Omental fat pad (tissue), 4 donors: ENCODE data around the gene PCA3. TPM values are rescaled to one million over a fixed set of nuclear protein-coding genes. Genes with fewer than 3 reads are reported as not detected.

Experiments
- ATAC-seq: fragments of 150-250 bp; one replicate; pipeline ENCODE4 v1.9.1; 2016; ENCODE audit warnings: mild to moderate bottlenecking, moderate library complexity; ENCODE audit not compliant: low FRiP score
- DNase-seq: peaks from one replicate; pipeline ENCODE4 v3.0.0-alpha.2; 2019; ENCODE audit warnings: low spot score
- total RNA-seq, 4 donors: library from RNA; depleted of rRNA; stranded (reverse); fragments of >200 nt; gene quantifications; one replicate each; pipeline ENCODE4 v1.1.0, GENCODE V29; 2016
- TF ChIP-seq, protein P1 (sequence below), 3 donors: fragments of 450-650 bp; IDR thresholded peaks; one replicate each; pipeline ENCODE4 v1.5.1; 2016 to 2017; ENCODE audit warnings: antibody characterized with exemption in 3 of 3, mild to moderate bottlenecking in 3 of 3, moderate library complexity in 2 of 3

PCA3 gene
- total RNA-seq, 4 donors from 2014 or later = 0.84 TPM; not detected in 3

DNA sequence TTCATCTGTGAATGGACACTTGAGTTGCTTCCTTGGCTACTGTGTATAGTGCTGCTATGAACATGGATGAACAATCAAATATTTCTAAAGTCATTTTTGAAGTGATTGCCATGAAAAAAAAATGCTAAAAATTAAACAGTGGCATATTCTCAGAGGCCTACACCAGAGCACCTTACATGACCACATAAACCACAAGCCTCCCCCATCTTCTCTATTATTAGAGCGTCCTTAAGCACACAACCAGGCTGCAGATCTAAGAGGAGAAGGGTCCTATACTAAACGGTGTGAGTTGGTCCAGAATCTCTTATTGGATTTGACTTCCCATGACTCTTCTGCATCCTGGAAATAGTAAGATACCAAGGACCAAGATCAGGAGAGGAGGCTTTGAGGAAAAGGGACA lies 34.3 kb downstream of the PCA3 start:
- TF ChIP-seq, protein P1, sequence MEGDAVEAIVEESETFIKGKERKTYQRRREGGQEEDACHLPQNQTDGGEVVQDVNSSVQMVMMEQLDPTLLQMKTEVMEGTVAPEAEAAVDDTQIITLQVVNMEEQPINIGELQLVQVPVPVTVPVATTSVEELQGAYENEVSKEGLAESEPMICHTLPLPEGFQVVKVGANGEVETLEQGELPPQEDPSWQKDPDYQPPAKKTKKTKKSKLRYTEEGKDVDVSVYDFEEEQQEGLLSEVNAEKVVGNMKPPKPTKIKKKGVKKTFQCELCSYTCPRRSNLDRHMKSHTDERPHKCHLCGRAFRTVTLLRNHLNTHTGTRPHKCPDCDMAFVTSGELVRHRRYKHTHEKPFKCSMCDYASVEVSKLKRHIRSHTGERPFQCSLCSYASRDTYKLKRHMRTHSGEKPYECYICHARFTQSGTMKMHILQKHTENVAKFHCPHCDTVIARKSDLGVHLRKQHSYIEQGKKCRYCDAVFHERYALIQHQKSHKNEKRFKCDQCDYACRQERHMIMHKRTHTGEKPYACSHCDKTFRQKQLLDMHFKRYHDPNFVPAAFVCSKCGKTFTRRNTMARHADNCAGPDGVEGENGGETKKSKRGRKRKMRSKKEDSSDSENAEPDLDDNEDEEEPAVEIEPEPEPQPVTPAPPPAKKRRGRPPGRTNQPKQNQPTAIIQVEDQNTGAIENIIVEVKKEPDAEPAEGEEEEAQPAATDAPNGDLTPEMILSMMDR (IDR thresholded peaks at IDR 0.05) = no peak
- DNase-seq = no peak
- ATAC-seq = no peak

DNA sequence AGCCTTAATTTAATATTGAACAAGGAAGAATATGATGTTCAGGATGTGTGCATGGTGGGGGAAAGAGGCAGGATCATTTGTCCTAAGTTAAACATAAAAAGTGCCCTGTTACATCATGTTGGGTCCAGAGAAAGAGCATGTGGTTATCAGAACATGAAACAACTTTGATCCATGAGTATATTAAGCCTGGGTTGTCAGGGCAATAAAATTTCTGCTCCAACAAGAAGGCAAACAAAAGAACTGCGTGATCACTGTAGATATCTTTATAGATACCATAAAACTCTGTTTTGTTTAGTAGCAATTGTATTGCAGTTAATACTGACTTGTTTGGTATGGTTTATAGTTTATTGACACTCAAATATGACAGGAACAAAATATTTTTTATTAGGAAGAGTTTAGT lies 35.2 kb downstream of the PCA3 start:
- DNase-seq (no peak), ATAC-seq (no peak)
- TF ChIP-seq, protein P1 (IDR thresholded peaks at IDR 0.05) = no peak

DNA sequence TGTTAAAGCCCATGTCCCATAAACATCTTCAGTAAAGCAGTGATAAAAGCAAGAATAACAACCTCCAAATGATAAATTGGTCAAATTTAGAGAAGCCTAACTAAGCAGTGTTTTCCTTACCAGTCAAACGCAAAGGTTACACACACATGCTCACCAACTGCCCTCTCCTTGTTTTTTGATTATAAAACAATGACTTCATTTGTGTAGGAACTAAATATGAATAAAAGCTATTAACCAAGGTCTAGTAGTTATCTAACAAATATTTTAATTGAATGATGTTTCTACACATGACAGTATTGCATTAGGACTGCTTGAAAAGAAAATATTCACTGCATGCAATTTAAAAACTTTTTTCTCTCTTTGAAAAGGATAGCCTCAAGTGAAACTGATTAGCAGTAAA lies 36.7 kb downstream of the PCA3 start:
- TF ChIP-seq, protein P1 (IDR thresholded peaks at IDR 0.05) = no peak

DNA sequence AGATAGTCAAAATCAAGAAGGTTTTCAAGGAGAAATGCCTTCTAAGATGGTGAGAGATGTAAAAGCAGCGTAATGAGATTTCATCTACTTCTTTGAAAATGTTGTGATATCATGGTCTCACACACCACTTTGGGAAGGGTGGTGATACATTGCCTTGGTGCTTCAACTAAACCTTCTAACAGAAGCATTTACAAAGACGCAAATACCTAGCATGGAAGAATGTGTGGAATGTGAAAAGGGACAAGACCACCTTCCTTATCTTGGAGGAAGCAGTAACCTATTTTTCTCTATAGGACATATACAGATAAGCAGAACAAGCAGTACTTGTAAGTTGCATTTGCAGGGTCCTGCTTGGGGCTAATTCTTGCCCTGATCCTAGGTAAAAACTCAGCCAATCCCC lies 38.8 kb downstream of the PCA3 start:
- DNase-seq (no peak), ATAC-seq (no peak)
- TF ChIP-seq, protein P1 (IDR thresholded peaks at IDR 0.05) = no peak

More for the DNA sequence above, 36.7 kb downstream of the PCA3 start:
- no peak for DNase-seq
- ATAC-seq = no peak

DNA sequence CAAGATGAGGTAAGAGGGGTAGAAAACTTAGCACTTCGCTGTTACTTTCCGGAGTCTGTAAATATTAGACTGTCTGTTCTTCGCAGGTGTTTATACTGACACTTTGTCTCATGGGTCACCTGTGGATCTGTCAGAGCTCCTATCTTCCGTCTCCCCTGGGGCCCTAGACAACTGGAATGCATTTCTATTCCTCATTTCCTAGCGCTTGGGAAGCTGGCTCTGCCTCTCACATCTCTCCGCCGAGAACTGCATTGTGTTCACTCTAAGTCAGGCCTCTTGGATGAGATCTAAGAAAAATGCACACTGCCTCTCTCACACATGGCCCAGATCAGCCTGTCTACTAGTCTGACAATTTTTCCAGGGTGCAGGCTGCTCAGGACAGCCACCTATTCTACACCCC lies 39.5 kb downstream of the PCA3 start:
- TF ChIP-seq, protein P1 (IDR thresholded peaks at IDR 0.05) = no peak
- ATAC-seq (no peak), DNase-seq (no peak)

DNA sequence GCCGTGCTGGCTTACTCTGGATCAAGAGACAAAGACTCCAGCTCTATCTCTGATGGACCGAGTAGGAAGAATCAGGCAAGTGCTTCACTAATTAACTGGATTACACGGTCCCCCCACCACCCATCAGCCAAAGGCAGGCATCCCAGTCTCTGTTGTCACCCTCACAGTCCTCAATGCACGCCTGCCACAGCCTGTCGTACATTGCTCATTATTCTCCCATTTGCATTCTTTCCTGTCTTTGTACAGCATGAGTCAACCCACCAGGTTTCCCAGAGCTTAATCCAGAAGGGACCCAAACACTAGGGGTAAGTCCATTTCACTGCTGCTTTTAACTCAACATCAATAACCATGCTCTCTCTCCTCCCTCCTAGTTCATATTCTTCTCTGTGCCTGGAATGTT lies 44.4 kb downstream of the PCA3 start:
- TF ChIP-seq, protein P1 (IDR thresholded peaks at IDR 0.05) = no peak
- no peak for DNase-seq
- no peak for ATAC-seq

DNA sequence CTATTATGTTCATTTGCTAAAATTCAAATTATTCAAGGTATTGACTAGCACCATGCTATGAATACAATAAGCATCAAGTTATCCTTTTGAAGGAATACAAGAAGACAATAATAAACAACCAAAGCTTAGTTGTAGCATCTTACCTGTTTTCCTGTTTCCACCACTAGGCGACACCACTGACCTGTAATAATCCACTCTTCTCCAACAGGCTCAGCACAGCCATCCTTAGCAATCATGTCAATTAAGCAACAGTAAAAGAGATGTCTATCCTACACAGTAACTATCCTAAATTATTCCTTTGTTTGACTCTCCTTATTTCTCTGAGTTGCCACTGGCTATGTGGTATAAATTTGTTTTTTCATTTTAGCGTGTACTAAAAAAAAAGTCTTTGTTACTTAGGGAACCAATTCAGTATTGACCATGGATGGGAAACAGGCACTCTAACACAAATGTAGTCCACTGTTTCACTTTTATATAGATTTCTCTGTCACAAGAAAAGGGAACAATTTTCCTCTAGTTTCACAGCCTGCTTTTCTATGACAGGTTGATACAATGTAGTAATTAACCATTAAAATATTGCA lies 46.2 kb downstream of the PCA3 start:
- ATAC-seq (peak; percentile 75), DNase-seq (peak; percentile 33)
- TF ChIP-seq, protein P1 (IDR thresholded peaks at IDR 0.05) = peak in 1 of 3 donors; percentile 43
